Posterior cingulate gyrus (tissue), 11 donors: ENCODE results near the gene FGGY.

Experiments
- DNase-seq, 10 donors: peaks; one replicate each; pipeline versions ENCODE4 v3.0.0 to v3.0.0-alpha.2; 2020 to 2021; ENCODE audit warnings: mixed read lengths in 3 of 10
- intact Hi-C: fragments of 100-400 bp; cut with DNase I; formaldehyde crosslinking; loops from one replicate; pipeline ENCODE4 v1.15.1; 2023

FGGY gene

DNA sequence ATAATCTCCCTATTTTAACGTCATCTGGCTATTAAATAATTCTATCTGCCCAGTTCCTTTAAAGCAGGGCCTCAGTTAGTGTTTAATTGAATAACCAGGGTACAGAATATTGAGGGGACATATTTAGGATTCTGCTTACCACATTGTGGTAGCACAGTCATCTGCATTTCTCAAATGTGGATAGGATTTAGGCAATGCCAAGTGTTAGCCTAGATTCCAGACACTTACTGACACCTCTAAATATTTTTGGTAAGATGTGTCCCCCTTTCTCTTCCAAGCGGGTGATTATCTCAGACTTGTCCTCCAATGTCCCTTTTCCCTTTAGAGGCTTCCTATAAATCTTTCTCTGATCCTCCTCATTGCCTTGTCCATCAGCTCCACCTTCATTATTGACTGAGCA is 357.1 kb downstream of the FGGY start:
- no peak for DNase-seq
- intact Hi-C loops = no loop called here

DNA sequence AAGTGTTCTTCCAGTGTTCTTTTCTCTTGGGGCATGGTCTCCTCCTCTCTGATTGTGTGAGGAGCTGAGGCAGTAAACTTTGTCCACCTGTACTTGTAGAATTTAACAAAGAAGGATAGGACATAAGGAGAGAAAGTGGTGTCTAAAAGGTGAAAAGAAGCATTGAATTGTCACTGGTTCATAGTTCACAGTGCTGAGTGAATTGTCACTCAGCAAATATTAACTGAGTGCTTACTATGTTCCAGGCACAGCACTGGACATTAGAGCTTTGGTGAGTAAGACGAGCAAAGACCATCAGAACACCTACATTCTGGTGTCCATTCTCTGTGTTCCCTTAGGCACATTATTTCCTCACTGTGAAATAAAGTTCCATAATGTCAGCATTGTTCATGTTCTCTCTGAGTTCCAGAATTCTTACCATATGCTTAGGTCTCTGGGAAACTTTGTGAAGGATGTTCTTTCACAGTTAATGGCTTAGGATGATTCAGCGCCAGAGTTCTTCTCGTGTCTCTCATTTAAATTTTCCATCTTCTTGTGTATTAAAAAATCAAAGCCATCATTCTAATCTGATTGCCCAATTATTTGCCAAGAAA is 361.1 kb downstream of the FGGY start:
- DNase-seq = no peak
- intact Hi-C loops = no loop called here

DNA sequence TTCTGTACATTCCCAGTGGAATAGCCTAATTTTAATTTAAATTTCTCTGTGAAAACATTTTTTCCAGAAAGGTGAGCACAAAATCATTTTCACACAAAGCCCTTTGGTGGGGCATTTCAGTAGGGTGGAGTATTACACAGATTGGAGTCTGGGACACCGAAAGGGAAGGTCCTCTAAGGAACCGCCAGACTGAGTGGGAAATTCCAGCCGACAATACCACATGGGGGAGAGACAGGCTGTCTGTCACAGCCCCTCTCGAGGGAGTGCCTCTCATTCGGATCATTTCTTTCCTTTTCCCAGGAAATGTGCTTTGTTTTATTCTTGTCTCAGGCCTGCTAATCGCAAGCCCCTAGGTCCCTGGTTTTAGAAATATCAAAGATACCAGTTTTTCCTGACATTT is 367.3 kb downstream of the FGGY start:
- intact Hi-C loops = loop anchor here (10.0 kb wide), 1 partner anchor 71 kb away; no protein-coding TSS in a partner anchor
- DNase-seq = no peak

DNA sequence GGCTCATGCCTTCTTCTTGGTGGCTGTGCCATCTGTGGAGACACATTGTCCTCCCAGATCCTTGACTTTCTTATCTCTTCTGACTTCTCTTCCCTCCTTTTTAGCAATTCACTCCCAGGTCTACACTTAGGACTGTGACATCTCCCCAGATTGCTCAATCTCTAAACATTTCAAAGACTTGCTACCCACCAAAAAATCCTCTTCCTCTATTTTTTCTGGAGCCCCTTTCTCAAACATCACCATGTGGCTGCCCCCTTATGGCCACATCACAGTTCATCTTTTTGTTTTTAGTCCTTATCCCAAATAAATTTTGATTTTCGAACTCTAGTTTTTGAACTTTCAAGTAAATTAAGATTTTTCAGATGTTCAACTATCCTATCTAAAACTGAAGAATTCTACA is 369.2 kb downstream of the FGGY start:
- DNase-seq = no peak
- intact Hi-C loops = loop anchor here (10.0 kb wide), 1 partner anchor 69 kb away; no protein-coding TSS in a partner anchor

DNA sequence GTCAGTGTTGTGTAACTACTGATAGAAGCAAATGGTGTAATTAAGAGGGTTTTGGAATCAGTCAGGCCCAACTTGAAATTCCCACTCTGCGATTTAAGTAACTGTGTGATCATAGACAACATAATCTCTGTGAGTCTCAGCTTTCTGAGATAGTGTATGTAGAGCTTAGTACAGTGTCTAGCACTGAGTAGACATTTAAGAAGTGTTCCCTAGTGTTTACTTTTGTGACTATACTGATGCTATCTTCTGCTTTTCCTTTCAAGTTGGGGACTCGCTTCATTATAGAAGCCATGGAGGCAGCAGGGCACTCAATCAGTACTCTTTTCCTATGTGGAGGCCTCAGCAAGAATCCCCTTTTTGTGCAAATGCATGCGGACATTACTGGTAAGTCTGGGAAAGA is 370.1 kb downstream of the FGGY start:
- intact Hi-C loops = loop anchor here (10.0 kb wide), 1 partner anchor 68 kb away; no protein-coding TSS in a partner anchor
- no peak for DNase-seq

DNA sequence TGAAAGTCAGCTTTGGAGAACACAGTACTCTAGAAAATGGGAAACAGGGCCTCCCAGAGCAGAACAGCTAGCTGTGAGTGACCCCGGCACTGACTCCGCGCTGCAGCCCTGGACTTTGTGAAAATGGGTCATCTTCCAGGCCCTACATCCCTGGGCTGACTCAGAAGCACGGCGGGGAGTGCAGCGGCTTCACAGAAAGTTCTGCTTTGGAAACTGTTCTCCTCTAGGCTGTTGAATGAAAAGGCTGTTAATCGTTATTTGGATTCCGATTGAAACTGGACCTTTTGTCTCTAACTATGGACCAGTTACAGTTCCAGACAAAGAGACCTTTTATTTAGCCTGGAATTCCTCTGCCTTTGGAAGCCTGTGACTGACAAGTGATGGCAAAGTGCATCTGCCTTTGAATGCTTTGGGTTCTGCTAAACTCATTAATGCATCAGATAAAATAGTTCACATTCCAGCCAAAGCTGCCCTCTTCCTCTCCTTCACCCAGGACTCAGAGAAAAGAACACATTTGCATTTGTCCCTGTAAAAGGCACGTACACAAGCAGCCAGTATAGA is 372.9 kb downstream of the FGGY start:
- DNase-seq = peak; percentile 22 to 93 (median 54)
- intact Hi-C loops = loop anchor here (10.0 kb wide), 1 partner anchor 65 kb away; no protein-coding TSS in a partner anchor

DNA sequence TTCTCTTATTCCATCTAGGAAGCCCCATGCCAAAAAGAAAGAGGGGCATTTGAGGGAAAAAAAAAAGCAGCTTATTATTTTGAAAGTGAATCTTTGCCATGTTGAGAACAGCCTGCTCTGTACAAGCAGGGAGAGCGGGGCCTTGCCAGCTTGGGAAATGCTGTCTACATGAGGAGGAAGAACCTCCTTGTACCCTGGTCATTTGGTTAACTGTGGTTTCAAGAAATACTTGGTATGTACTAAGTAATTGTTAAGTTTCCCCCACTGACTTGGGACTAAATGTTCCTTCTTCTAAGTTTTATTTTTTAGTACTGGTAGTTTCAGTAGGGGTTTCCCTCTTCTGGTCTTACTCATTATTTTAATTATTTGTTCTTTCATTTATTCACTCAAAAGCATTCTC is 373.8 kb downstream of the FGGY start:
- DNase-seq = no peak
- intact Hi-C loops = no loop called here

DNA sequence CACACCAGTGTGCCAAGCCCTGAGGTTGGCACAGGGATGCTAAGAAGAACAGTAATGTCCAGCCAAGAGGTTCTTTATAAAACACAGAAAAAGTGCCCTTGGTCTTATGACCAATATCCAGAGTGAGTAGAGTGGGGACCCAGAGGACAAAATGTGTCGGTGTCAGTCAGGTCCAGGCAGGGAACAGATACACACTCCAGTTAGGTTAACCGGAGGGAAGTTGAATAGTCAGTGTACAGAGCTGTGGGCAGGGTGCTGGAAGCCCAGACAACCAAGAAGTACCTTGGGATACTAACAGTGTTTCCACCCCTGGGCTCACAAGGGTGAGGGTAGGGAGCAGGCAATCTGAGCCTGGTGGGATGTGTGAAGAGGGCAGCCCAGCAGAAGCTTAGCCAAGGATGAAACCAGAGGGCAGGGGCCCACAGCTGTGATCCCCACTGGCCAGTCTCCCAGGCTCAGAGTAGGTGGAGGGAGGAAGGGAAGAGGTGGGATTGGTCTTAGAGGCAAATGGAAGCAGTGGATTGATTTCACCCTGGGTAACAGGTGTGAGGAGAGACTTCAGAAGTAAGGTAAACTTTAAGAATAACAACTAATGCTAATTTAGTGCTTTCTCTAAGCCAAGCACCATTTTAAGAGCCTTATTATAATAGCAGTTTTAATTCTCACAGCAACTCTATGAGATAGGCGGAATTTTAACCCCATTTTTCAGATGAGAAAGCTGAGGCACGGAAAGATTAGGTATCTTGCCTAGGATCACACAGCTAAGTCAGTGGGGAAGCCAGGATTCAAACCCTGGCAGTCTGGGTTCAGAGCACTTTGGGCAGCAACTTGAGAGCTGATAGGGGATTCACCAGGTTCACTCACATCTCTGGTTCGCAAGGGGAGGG is 374.4 kb downstream of the FGGY start:
- no peak for DNase-seq
- intact Hi-C loops = no loop called here

DNA sequence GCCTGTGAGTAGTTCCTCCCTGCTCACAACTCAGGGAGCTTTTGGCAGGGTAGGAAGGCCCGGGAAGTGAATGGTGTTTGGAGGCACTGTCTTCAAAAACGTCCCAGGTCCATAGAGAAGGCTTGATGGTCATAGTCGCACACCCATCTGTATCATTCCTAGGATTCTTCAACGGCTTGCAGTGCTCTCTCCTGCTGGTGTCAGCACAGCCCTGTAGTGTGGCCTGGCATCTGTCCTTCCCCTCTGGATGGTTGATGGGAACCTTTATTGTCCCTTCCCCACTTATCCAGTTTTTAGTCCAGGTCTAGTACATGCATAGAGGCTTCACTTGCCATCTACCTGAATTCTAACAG is 375.0 kb downstream of the FGGY start:
- intact Hi-C loops = no loop called here

DNA sequence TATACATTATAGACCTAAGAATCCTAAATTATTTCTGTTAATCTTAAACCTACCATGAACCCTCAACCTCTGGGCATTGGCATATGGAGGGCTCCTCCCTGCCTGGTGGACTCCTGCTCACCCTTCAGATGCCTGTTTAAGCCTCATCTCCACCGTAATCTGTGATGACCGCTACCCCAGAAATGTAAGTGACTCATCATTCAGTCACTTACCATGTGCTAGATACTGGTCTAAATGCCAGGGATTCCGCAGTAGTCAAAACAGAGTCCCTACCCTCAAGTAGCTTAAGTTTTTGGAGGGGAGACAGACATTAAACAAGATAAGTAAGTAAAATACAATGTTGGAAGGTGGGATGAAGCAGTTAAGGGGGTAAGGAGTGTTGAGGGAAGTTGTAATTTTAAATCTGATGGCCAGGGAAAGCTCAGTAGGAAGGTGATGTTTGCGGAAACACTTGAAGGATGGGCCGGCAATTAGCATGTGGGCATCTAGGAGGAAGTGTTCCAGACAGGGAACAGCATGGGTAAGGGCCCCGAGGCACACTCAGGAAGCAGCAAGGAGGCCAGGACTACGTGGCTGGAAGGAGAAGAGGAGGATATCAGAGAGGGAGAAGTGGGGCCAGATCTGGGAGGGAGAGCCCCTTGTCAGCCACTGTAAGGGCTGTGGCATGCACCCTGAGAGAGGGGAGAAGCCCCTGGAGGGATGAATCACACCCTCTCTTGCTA is 376.1 kb downstream of the FGGY start:
- peak in 1 of 10 donors; percentile 69 for DNase-seq
- intact Hi-C loops = no loop called here

More for the DNA sequence above, 375.0 kb downstream of the FGGY start:
- no peak for DNase-seq

DNA sequence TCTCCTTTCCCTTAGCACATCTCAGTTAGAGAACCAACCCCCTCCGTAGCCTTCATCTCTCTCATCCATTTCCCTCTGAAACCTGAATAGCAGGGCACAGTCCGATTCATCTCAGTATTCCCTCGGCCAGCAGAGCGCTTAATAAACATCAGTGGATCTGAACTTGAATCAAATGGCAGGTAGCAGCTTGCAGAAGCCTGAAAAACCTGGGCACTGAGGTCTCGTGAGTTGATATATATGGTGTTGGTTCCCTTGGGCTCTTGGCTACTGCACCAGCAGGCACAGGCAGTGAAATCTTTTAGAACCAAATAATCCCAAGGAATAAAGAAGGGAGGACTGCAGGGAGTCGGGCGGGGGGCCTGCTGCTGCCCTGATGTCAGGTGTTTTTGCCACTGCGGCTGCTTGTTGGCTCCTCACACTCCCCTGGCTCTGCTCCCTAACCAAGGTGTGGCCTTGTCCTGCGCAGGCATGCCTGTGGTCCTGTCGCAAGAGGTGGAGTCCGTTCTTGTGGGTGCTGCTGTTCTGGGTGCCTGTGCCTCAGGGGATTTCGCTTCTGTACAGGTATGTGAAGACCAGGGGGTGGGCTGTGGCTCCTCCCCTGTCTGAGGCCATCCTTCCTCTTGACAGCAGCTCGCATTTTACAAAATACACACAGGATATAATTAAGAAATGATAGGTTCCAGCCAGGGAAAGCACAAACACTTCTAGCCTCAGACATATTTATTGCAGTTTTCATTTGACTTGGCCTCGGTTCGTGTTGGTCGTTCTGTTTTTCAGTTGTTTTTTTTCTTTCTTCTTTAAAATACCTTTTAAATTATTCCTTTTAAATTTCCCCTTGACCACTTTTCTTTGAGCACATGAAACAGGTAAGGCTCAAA is 376.9 kb downstream of the FGGY start:
- DNase-seq = peak in 3 of 10 donors; percentile 62 to 76 (median 74)

DNA sequence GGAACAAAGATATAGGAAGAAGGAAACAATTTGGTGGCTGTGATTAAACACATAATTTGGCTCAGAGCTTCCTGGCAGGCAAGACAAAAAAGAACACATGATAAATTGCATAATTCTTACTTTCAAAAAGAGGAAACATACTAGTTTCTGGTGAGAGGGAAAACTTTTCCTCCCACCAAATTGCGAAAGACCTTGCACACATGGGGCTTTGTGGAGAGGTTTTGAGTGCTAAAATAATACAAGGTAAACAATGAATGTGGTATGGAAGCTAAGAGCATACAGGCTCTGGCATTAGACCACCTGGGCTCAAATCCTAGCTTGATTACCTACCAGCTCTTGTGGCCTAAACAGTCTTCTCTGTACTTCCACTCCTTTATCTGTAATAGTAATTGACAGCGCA is 377.7 kb downstream of the FGGY start:
- DNase-seq = no peak
- intact Hi-C loops = no loop called here

More for the DNA sequence above, 376.9 kb downstream of the FGGY start:
- intact Hi-C loops = no loop called here

DNA sequence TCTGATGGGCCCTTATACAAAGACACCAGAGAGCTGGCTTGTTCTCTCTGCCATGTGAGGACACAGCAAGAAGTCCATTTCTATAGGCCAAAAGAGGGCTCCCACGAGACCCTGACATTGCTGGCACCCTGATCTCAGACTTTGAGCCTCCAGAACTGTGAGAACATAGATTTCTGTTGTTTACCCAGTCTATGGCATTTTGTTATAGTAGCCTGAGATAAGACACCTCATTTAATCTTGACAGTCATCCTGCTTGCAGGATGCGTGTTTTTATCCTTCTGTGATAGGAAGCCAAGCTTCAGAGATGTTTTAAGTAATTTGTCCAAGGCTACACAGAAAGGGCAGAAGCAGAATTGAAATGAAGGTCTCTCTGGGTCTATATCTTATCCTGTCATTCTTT is 379.0 kb downstream of the FGGY start:
- intact Hi-C loops = no loop called here
- DNase-seq = no peak

DNA sequence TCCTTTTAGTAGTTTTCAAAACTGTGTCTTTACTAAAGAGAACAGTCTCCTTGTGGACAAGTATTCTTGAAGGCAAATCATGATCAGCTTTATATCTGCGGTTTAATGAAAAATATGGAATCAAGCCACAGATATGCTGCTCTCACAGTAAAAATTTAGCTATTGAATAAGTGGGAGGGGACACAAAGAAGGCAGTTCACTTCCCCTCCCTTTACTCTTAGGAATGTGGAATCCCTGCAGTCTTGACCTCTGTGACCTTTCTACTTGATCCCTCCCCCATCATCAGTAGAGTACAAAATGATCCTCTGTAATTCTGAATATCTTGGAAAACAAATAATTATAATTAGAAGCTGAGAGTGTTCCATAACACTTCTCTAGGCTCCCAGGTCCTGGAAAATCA is 381.1 kb downstream of the FGGY start:
- intact Hi-C loops = no loop called here
- no peak for DNase-seq

DNA sequence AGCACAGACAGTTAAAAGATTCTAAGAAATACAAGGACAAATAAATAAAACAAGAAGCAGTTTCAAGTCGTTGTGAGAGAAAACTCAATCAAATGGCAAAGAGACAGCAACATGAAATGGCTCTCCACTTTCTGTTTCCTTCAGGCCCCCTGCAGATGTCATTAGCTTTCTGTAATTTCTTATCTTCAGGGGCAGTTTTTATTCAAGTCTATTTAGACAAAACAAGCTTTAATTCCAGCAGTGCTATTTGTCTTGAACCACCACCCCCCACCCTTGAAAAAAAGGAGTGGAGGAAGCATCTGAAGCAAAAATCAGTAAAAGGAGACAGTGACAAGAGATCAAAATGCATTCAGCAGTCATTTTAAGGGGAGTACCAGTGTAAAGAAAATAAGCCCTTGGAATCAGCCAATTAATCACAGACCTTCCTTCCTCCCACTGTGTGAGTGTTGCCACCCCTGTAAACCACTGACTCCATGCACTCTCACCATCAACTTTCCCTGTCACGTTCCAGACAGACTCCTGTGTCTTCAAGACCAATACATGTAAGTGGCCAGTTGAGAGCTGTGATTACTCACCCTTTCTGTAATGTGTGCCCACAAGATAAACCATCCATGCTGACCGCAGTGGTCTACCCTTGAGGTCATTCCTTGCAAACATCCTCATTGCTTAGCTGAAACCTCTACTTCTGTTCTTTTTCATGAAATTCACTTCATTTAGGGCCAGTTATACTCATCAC is 381.8 kb downstream of the FGGY start:
- intact Hi-C loops = no loop called here
- DNase-seq = no peak

DNA sequence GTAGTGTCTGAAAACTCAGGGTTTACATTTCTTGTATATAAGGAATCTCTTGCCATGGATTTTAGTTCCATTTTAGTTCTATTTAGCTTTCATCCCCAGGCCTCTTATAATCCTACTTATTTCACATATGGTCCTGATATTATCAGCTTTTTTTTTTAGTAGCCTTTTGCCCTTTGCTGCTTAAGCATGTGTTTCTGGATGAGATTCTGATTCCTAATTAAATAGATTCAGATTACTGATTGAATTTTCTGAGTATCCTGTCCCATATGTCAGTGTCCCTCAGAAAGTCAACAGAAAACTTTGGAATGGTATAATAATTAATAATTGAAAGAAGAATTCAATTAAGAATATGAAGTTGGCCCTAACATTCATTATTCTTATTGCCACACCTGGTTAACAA is 383.1 kb downstream of the FGGY start:
- intact Hi-C loops = no loop called here
- no peak for DNase-seq

DNA sequence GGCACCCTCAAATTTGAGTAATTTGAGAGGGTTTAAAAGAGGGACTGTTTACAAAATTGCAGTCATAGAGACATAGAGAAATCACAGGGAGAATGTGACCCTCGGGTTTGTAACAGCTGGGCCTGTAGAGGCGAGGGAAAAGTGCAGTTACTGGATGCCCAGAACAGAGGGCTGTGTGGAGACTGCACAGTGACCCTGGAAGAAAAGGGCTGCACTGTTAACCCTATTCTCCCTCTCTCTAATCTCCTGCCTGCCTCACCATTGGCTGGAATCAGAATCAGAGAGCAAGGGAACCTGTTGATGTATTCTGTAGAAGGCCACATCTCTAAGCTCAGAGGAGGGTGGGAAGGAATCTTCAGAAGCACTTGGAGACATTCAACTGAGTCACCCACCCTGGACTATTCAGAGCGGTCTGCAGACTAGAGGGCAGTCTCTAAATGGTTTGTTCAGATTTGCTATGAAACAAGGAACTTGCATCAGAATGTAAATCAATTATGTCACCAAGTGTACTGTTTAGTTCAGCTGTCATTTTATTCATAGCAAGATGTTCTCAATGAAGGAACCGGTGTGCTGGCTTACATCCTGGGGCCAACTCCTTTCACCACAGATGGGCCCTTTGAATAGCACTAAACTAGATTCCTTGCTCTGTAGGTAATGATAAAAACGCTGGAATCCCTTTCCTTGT is 385.6 kb downstream of the FGGY start:
- DNase-seq = no peak
- intact Hi-C loops = no loop called here

DNA sequence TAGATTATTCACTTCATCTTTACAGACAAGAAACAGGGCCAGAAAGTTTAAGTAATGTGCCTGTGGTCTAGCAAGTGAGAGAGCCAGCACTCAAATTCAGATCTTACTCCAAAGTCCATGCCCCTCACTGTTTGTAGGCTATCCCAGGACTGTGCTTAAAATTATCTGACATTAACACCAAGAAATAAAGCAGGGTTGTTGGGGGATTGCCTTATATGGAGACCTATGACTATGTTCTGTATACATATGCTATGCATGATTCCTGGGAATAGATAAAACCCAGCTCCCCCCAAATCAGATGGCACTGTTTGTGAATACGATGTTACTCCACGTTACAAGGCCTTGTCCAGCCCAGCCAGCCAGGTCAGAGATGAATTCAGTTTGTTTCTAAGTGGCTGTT is 386.3 kb downstream of the FGGY start:
- DNase-seq = no peak
- intact Hi-C loops = no loop called here

DNA sequence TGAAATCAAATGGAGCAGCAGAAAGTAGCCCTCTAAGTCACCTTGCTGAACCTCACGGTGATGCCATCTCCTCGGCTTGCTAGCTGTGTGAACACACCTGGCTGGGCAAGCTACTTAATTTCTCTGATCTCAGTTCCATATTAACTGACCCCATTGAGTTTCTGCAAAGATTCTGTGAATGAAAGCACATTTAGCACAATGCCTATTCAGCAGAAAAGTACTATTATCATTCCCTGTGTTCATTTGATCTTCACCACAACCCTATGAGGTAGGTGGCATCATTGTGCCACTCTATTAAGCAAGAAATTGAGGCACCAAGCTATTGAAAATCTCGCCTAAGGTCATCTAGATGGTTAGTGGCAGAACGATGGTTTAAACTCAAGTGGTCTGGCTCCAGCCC is 387.8 kb downstream of the FGGY start:
- no peak for DNase-seq
- intact Hi-C loops = no loop called here
